RWPE1 (cell line): ENCODE data around the gene RHBG.

Source experiments
- CTCF ChIA-PET: fragments of 350-600 bp; sonication (Branson Sonifier 250); formaldehyde crosslinking; extraction: SDS; loops from one replicate; lab custom pipeline; 2021; lab: Yijun Ruan, JAX
- POLR2A ChIA-PET: fragments of 400-600 bp; formaldehyde crosslinking; extraction: SDS; loops from one replicate; lab custom pipeline; 2020; ENCODE audit warnings: antibody characterized with exemption; ENCODE audit not compliant: low non-redundant PET; lab: Yijun Ruan, JAX
- DNase-seq: peaks from one replicate; pipeline ENCODE4 v3.0.0; 2012; ENCODE audit warnings: low spot score
- H3K27ac ChIP-seq: fragments of 450-650 bp; 2 replicates; pipeline ENCODE4 v1.5.1; 2017
- TF ChIP-seq, protein P1 (sequence below): fragments of 450-650 bp; conservative IDR thresholded peaks from 2 replicates; pipeline ENCODE4 v1.5.1; 2017; ENCODE audit warnings: low read depth, mild to moderate bottlenecking

RHBG gene

GRCh38 chr1:156427957-156428356 lies 58.9 kb downstream of the RHBG start:
- TF ChIP-seq, protein P1, sequence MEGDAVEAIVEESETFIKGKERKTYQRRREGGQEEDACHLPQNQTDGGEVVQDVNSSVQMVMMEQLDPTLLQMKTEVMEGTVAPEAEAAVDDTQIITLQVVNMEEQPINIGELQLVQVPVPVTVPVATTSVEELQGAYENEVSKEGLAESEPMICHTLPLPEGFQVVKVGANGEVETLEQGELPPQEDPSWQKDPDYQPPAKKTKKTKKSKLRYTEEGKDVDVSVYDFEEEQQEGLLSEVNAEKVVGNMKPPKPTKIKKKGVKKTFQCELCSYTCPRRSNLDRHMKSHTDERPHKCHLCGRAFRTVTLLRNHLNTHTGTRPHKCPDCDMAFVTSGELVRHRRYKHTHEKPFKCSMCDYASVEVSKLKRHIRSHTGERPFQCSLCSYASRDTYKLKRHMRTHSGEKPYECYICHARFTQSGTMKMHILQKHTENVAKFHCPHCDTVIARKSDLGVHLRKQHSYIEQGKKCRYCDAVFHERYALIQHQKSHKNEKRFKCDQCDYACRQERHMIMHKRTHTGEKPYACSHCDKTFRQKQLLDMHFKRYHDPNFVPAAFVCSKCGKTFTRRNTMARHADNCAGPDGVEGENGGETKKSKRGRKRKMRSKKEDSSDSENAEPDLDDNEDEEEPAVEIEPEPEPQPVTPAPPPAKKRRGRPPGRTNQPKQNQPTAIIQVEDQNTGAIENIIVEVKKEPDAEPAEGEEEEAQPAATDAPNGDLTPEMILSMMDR: no peak
- POLR2A ChIA-PET: no interaction called here
- no peak for DNase-seq
- CTCF ChIA-PET: interaction anchor here (3.1 kb wide), 1 partner anchor 42 kb away, joined by 15 read pairs; no protein-coding TSS in a partner anchor
- H3K27ac ChIP-seq: no peak overlapping the region

- TF ChIP-seq, protein P1: no peak
- no peak for DNase-seq
- ChIA-PET CTCF (interaction anchor here (0.7 to 3.1 kb wide), 2 partner anchors 43 to 189 kb away, joined by 5 to 15 read pairs; no protein-coding TSS in a partner anchor), POLR2A (no interaction called here)
- no peak overlapping the region for H3K27ac ChIP-seq
Observed at GRCh38 chr1:156428746-156429288, 59.8 kb downstream of the RHBG start.

DNA sequence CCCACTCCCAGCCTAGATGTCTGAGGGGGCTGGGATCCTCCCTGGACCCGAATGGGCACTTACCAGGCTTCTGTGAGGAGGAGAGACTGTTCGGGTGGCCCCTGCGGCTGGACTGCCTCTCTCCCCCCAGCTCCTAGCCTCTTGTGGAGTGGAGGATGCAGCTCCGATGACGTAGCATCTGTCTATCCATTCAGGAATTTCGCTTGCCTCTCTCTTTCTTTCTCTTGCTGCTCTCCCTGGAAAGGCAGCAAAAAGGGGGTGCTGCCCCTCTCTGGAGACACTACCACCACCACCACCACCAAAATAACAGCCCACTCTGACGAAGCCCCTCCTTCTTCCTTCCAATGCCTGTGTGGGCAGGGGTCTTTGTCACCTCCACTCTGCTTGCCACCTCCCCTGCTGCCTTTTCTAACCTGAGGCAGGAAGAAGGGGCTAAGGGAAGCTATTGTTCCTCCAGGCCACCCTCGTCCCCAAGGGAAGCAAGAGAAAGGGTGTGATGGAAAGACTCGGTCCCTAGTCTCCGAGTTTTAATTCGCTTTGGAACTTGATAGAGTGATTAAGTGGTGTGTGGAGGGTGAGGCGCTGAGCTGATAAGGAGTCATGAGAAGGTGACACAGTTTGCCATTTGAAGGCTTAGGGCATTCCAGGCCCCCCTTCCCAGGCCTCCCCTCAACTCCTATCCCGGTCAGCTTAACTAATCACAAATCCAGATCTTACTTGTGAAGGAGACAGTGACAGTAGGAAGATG lies 60.5 kb downstream of the RHBG start:
- ChIA-PET CTCF (interaction anchor here (0.7 to 3.1 kb wide), 2 partner anchors 44 to 188 kb away, joined by 5 to 15 read pairs; no protein-coding TSS in a partner anchor), POLR2A (no interaction called here)
- TF ChIP-seq, protein P1: no peak
- no peak overlapping the region for H3K27ac ChIP-seq
- DNase-seq: no peak

DNA sequence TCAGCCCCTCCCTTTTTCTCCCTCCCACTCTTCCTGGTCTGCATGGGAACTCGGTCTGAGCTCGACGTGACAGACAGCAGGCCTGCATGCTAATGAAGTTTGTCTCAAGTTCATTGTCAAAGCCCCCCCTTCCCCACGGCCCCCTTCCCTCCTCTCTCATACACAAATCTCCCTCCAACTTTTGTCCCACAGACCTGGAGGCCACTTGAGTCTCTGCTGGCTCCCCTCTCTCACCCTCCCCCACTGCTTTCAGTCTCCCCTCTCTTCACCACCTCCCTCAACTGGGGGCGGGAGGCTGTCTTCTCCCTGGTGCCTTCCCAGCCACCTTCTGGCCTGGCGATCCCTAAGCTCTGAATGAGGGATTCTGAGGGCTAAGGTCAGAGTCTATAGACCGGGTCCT lies 61.3 kb downstream of the RHBG start:
- no peak overlapping the region for H3K27ac ChIP-seq
- DNase-seq: no peak
- ChIA-PET CTCF (interaction anchor here (3.1 kb wide), 1 partner anchor 45 kb away, joined by 15 read pairs; no protein-coding TSS in a partner anchor), POLR2A (no interaction called here)
- TF ChIP-seq, protein P1: no peak

- no peak overlapping the region for H3K27ac ChIP-seq
- ChIA-PET POLR2A (no interaction called here), CTCF (interaction anchor here (3.1 kb wide), 1 partner anchor 45 kb away, joined by 15 read pairs; no protein-coding TSS in a partner anchor)
- TF ChIP-seq, protein P1: no peak
- DNase-seq: no peak
Observed at GRCh38 chr1:156430866-156431265, 61.9 kb downstream of the RHBG start.

DNA sequence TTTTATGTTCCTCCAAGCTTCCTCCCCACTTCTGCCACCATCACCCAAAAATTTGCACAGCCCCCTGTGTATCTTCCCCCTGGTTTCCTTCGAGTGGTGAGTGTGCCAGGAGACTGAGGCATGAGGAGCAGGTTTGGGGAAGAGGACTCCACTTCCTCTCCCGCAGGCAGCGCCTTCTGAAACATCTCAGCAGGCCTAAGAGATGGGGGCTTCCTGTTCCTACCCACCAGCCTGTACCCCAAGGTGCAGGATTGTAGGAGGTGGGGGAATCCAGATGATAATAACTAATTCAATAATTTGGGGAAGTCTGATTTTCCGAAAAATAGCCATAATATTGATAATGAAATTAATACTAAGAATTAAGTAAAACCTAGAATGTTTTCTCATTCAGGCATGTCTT lies 62.4 kb downstream of the RHBG start:
- ChIA-PET POLR2A (no interaction called here), CTCF (interaction anchor here (1.2 to 3.1 kb wide), 2 partner anchors 14 to 46 kb away, joined by 5 to 15 read pairs; no protein-coding TSS in a partner anchor)
- TF ChIP-seq, protein P1: no peak
- DNase-seq: no peak
- H3K27ac ChIP-seq: no peak overlapping the region
